ENCODE measurements around the gene ZSWIM4. TPM values are rescaled to one million over a fixed set of nuclear protein-coding genes. Genes with fewer than 3 reads are reported as not detected.

ZSWIM4 gene
- total and polyA plus RNA-seq, 10 of the 15 experiments (the other 5 are each of a cell fraction or from before 2014, with no cell fraction given): 0.73 to 11.1 (median 1.8) TPM; not detected in 2

GRCh38 chr19:13806728-13807127 is 11.5 kb downstream of the ZSWIM4 start:
- POLR2A ChIA-PET: no interaction called here
- TF ChIP-seq NR2F1 (conservative IDR thresholded peaks at IDR 0.05): no peak
- no peak for TF ChIP-seq POU2F2 (IDR thresholded peaks at IDR 0.05; ENCODE audit: borderline replicate concordance, low read depth, low read length)
- TF ChIP-seq HDGF (IDR thresholded peaks at IDR 0.05): no peak
- no peak for TF ChIP-seq ASH2L (IDR thresholded peaks at IDR 0.05; ENCODE audit: borderline replicate concordance, low read depth)
- TF ChIP-seq MEF2A (IDR thresholded peaks at IDR 0.05; ENCODE audit: insufficient read depth, low read depth, low read length): no peak
- no peak for TF ChIP-seq EGR1 (IDR thresholded peaks at IDR 0.05; ENCODE audit: borderline replicate concordance in 1 of 2, low read depth in 2 of 2, low read length in 2 of 2)
- no peak for TF ChIP-seq NFYA (IDR thresholded peaks at IDR 0.05; ENCODE audit: borderline replicate concordance, low read depth, low read length)
- no peak for TF ChIP-seq BHLHE40 (IDR thresholded peaks at IDR 0.05; ENCODE audit: borderline replicate concordance in 1 of 2, low read depth in 2 of 2, low read length in 1 of 2)
- TF ChIP-seq NR2C2 (IDR thresholded peaks at IDR 0.05; ENCODE audit: borderline replicate concordance, control insufficient read depth, insufficient read length, low read depth): no peak
- TF ChIP-seq PKNOX1 (IDR thresholded peaks at IDR 0.05): no peak
- TF ChIP-seq MYB (IDR thresholded peaks at IDR 0.05; ENCODE audit: borderline replicate concordance, low read depth, low read length): no peak
- no peak for TF ChIP-seq KAT2A (conservative IDR thresholded peaks at IDR 0.05; ENCODE audit: control insufficient read depth, low read depth, low read length)
- no peak for TF ChIP-seq CBX5 (IDR thresholded peaks at IDR 0.05; ENCODE audit: low read depth)
- no peak for TF ChIP-seq ETV6 (conservative IDR thresholded peaks at IDR 0.05 in 1 of 2, IDR thresholded peaks at IDR 0.05 in 1 of 2; ENCODE audit: borderline replicate concordance in 1 of 2, low read depth in 1 of 2)
- no peak for TF ChIP-seq ATF2 (IDR thresholded peaks at IDR 0.05; ENCODE audit: low read length)

More at GRCh38 chr19:13806728-13807127, 11.5 kb downstream of the ZSWIM4 start:
- H4K20me1 ChIP-seq (ENCODE audit: control insufficient read depth, insufficient read depth): no peaks in the 10 kb centered on the region
- in situ Hi-C loops (cut with MboI): no loop called here
- H3K9me3 ChIP-seq (replicated peaks; ENCODE audit: control insufficient read depth, insufficient read depth, low read length): no peaks in the 10 kb centered on the region; the same call in 2 of the 3 replicates
- no peaks in the 10 kb centered on the region for H3K79me2 ChIP-seq (ENCODE audit: control insufficient read depth, insufficient read depth, low read length)
- H2AFZ ChIP-seq (ENCODE audit: control insufficient read depth, low read depth, low read length): no peak overlapping the region
- H3K4me3 ChIP-seq: no peak overlapping the region
- no peaks in the 10 kb centered on the region for H3K27me3 ChIP-seq (replicated peaks in 1 of 2; ENCODE audit: control insufficient read depth in 2 of 2, insufficient read depth in 2 of 2, low read length in 1 of 2)
- ATAC-seq (no peak), FAIRE-seq (no peak), DNase-seq (ENCODE audit: low read depth, low spot score) (no peak)
- intact Hi-C loops (cut with micrococcal nuclease; ENCODE audit: unreplicated experiment): no loop called here
- ChIA-PET CTCF (interaction anchor here (0.8 kb wide), 1 partner anchor 55 kb away, joined by 3 read pairs; no protein-coding TSS in a partner anchor), RAD21 (ENCODE audit: unreplicated experiment) (no interaction called here), SMC1A (ENCODE audit: uncharacterized antibody, unreplicated experiment) (no interaction called here)
- no peak overlapping the region for H3K27ac ChIP-seq (ENCODE audit: control insufficient read depth, insufficient read depth)
- BruUV-seq (replicated peaks): no TSS peak
- H3K4me1 ChIP-seq (ENCODE audit: control insufficient read depth, insufficient read depth, low read length): no peaks in the 10 kb centered on the region
- 71% methylated on average over 3 of the region's 3 CpGs for WGBS (ENCODE audit: insufficient coverage, insufficient replicate concordance, low lambda C conversion rate, missing lambda C conversion rate)
- H3K9ac ChIP-seq (ENCODE audit: control insufficient read depth, insufficient read depth, low read length): no peak overlapping the region
- H3K36me3 ChIP-seq (ENCODE audit: control insufficient read depth in 2 of 2, insufficient read depth in 2 of 2, low read length in 1 of 2): no peaks in the 10 kb centered on the region
- no peak overlapping the region for H3K4me2 ChIP-seq (ENCODE audit: control insufficient read depth, insufficient read depth)

All from GM12878 (cell line).